PC-3 (cell line): ENCODE measurements around the gene DOCK4. TPM values are rescaled to one million over a fixed set of nuclear protein-coding genes. Genes with fewer than 3 reads are reported as not detected.

Experiments used
- ATAC-seq: fragments of 200-7000 bp; cut with Tn5 transposase; 2 replicates; pipeline ENCODE4 v1.9.1; 2020; ENCODE audit warnings: mild to moderate bottlenecking, moderate library complexity
- BruUV-seq: library from RNA; stranded (reverse); fragments of 400-500 nt; replicated peaks from 2 replicates; lab custom pipeline; 2021; lab: Mats Ljungman, UMichigan
- CTCF ChIA-PET: fragments of 300-600 bp; sonication (Branson Sonifier 250); formaldehyde crosslinking; loops from one replicate; lab custom pipeline; 2022; ENCODE audit warnings: antibody characterized with exemption; lab: Charles Lee
- POLR2A ChIA-PET: fragments of 300-600 bp; sonication (Branson Sonifier 250); formaldehyde crosslinking; loops from one replicate; lab custom pipeline; 2022; ENCODE audit warnings: antibody characterized with exemption; ENCODE audit not compliant: unreplicated experiment; lab: Charles Lee
- DNase-seq: peaks from one replicate; pipeline ENCODE4 v3.0.0-alpha.2; 2015
- H2AFZ ChIP-seq: fragments of 300-600 bp; sonication (generic); 2 replicates; pipeline ENCODE4 v1.6.0; 2016; ENCODE audit warnings: antibody characterized with exemption, low read length
- H3F3A ChIP-seq: fragments of 300-600 bp; sonication (generic); one replicate; pipeline ENCODE4 v1.6.0; 2017; ENCODE audit warnings: antibody characterized with exemption, low read length, control low read depth, mild to moderate bottlenecking; ENCODE audit not compliant: unreplicated experiment
- H3K27ac ChIP-seq: fragments of 300-600 bp; sonication (generic); 2 replicates; pipeline ENCODE4 v1.5.1; 2016; ENCODE audit warnings: mild to moderate bottlenecking, low read length
- H3K27me3 ChIP-seq: fragments of 300-600 bp; sonication (generic); 2 replicates; pipeline ENCODE4 v1.6.1; 2016; ENCODE audit warnings: low read length, mixed read lengths
- H3K36me3 ChIP-seq: fragments of 300-600 bp; sonication (generic); 2 replicates; pipeline ENCODE4 v1.6.1; 2016; ENCODE audit warnings: low read depth, mixed run types, low read length, mixed read lengths
- H3K4me1 ChIP-seq: fragments of 300-600 bp; sonication (generic); 2 replicates; pipeline ENCODE4 v1.5.1; 2016; ENCODE audit warnings: low read length; ENCODE audit not compliant: insufficient read depth
- H3K4me2 ChIP-seq: fragments of 300-600 bp; sonication (generic); 2 replicates; pipeline ENCODE4 v1.6.0; 2016; ENCODE audit warnings: low read length
- H3K4me3 ChIP-seq: fragments of 300-600 bp; sonication (generic); 2 replicates; pipeline ENCODE4 v1.5.1; 2016; ENCODE audit warnings: mild to moderate bottlenecking, low read length, mixed read lengths
- H3K79me2 ChIP-seq: fragments of 300-600 bp; sonication (generic); 2 replicates; pipeline ENCODE4 v1.6.1; 2017; ENCODE audit warnings: low read length, mixed read lengths
- H3K9ac ChIP-seq: fragments of 300-600 bp; sonication (generic); 2 replicates; pipeline ENCODE4 v1.6.0; 2016; ENCODE audit warnings: mild to moderate bottlenecking, low read length
- H3K9me2 ChIP-seq: fragments of 300-600 bp; sonication (generic); replicated peaks from 2 replicates; pipeline ENCODE4 v1.6.1; 2016; ENCODE audit warnings: mixed run types, low read length, mixed read lengths
- H3K9me3 ChIP-seq: fragments of 300-600 bp; sonication (generic); 2 replicates; pipeline ENCODE4 v1.6.1; 2016; ENCODE audit warnings: low read length, mixed read lengths
- H4K20me1 ChIP-seq: fragments of 300-600 bp; sonication (generic); 2 replicates; pipeline ENCODE4 v1.6.1; 2016; ENCODE audit warnings: low read length, mixed read lengths
- CTCF ChIP-seq: fragments of 300-600 bp; sonication (generic); conservative IDR thresholded peaks from 2 replicates; pipeline ENCODE4 v1.5.1; 2017; ENCODE audit warnings: antibody characterized with exemption, low read depth, mild to moderate bottlenecking, low read length
- EZH2 ChIP-seq: fragments of 300-600 bp; sonication (generic); IDR thresholded peaks from one replicate; pipeline ENCODE4 v1.6.1; 2017; ENCODE audit warnings: antibody characterized with exemption, mild to moderate bottlenecking, low read length; ENCODE audit not compliant: unreplicated experiment
- EZH2phosphoT487 ChIP-seq: fragments of 300-600 bp; sonication (generic); IDR thresholded peaks from 2 replicates; pipeline ENCODE4 v1.6.1; 2018; ENCODE audit warnings: mild to moderate bottlenecking, antibody characterized with exemption, low read length, borderline replicate concordance
- intact Hi-C: fragments of 100-400 bp; cut with micrococcal nuclease; formaldehyde crosslinking; loops from 2 replicates; pipeline ENCODE4 v1.9.0; 2023
- total RNA-seq: library from RNA; depleted of rRNA; stranded (reverse); fragments of >200 nt; gene quantifications from 2 replicates; pipeline ENCODE4 v1.2.3, GENCODE V29; 2014

Gene DOCK4
- total RNA-seq, 1 experiment from 2014 or later, result 25.4 TPM

- no TSS peak for BruUV-seq
- TF ChIP-seq EZH2, result no peak
- no peak for TF ChIP-seq CTCF
- TF ChIP-seq EZH2phosphoT487, result no peak
- Histone ChIP-seq H2AFZ (no peak overlapping the region), H3K9me2 (no peaks in the 10 kb centered on the region), H3K27me3 (no peaks in the 10 kb centered on the region), H3K4me3 (no peak overlapping the region), H3K9me3 (no peaks in the 10 kb centered on the region), H3K79me2 (no peaks in the 10 kb centered on the region), H4K20me1 (no peaks in the 10 kb centered on the region), H3K9ac (no peak overlapping the region), H3K36me3 (no peaks in the 10 kb centered on the region; the same call in 1 of the 2 replicates), H3K4me1 (peaks cover 11% of the 10 kb centered on the region), H3F3A (no peaks in the 10 kb centered on the region), H3K27ac (no peak overlapping the region), H3K4me2 (no peak overlapping the region)
- CTCF ChIA-PET, result no interaction called here
- intact Hi-C loops, result no loop called here
- POLR2A ChIA-PET, result no interaction called here
- ATAC-seq, result peak; percentile 27; the same call in 1 of the 2 replicates
- DNase-seq, result no peak
Observed at GRCh38 chr7:111833466-111833865, 372.7 kb downstream of the DOCK4 start.

GRCh38 chr7:111832174-111832573 lies 374.0 kb downstream of the DOCK4 start:
- ChIA-PET POLR2A (no interaction called here), CTCF (no interaction called here)
- no peaks in the 10 kb centered on the region for H3K9me3 ChIP-seq
- H3K4me1 ChIP-seq, result peaks cover 15% of the 10 kb centered on the region
- no peaks in the 10 kb centered on the region; the same call in 1 of the 2 replicates for H3K36me3 ChIP-seq
- no peaks in the 10 kb centered on the region for H3K27me3 ChIP-seq
- ATAC-seq (no peak), DNase-seq (no peak)
- no peaks in the 10 kb centered on the region for H3F3A ChIP-seq
- H3K4me3 ChIP-seq, result no peak overlapping the region
- no peak overlapping the region for H2AFZ ChIP-seq
- no peaks in the 10 kb centered on the region for H4K20me1 ChIP-seq
- no TSS peak for BruUV-seq
- no peaks in the 10 kb centered on the region for H3K79me2 ChIP-seq
- intact Hi-C loops, result no loop called here
- no peak overlapping the region for H3K27ac ChIP-seq
- H3K4me2 ChIP-seq, result no peak overlapping the region
- H3K9ac ChIP-seq, result no peak overlapping the region
- no peaks in the 10 kb centered on the region for H3K9me2 ChIP-seq
- TF ChIP-seq EZH2, result no peak
- TF ChIP-seq EZH2phosphoT487, result no peak
- TF ChIP-seq CTCF, result no peak

GRCh38 chr7:111829221-111829620 lies 377.0 kb downstream of the DOCK4 start:
- no peak for ATAC-seq
- H3K27ac ChIP-seq, result no peak overlapping the region
- POLR2A ChIA-PET, result no interaction called here

More at GRCh38 chr7:111829221-111829620, 377.0 kb downstream of the DOCK4 start:
- TF ChIP-seq EZH2 (no peak), CTCF (no peak), EZH2phosphoT487 (no peak)
- Histone ChIP-seq H3K4me3 (no peak overlapping the region), H3K36me3 (no peaks in the 10 kb centered on the region; the same call in 1 of the 2 replicates), H3K27me3 (no peaks in the 10 kb centered on the region), H4K20me1 (no peaks in the 10 kb centered on the region), H3K79me2 (no peaks in the 10 kb centered on the region), H2AFZ (no peak overlapping the region), H3K4me2 (no peak overlapping the region), H3K9ac (no peak overlapping the region), H3K9me3 (no peaks in the 10 kb centered on the region), H3F3A (no peaks in the 10 kb centered on the region), H3K9me2 (no peaks in the 10 kb centered on the region), H3K4me1 (peaks cover 7% of the 10 kb centered on the region)
- intact Hi-C loops, result no loop called here
- no peak for DNase-seq
- BruUV-seq, result no TSS peak
- CTCF ChIA-PET, result no interaction called here
